BJ (cell line): ENCODE data around the gene RPUSD4. TPM values are rescaled to one million over a fixed set of nuclear protein-coding genes. Genes with fewer than 3 reads are reported as not detected.
A peak's percentile ranks its signal among the peaks of the same experiment; 100 is the strongest.
"Not testable (repeated sequence)": the region's sequence is repeated elsewhere in the genome, so short reads cannot be mapped to it uniquely, and the experiment has no call there.

Experiments used
- CTCF ChIA-PET: fragments of 350-600 bp; formaldehyde crosslinking; extraction: SDS; loops from one replicate; lab custom pipeline; 2021; ENCODE audit warnings: antibody characterized with exemption, inconsistent platforms; lab: Yijun Ruan, JAX
- POLR2A ChIA-PET: fragments of 300-600 bp; sonication (Branson Sonifier 250); formaldehyde crosslinking; extraction: SDS; loops from one replicate; lab custom pipeline; 2021; ENCODE audit warnings: antibody characterized with exemption; lab: Charles Lee
- DNase-seq: peaks from one replicate; pipeline ENCODE4 v3.0.0-alpha.2; 2011; ENCODE audit warnings: low read depth
- H3K27me3 ChIP-seq: 2 replicates; pipeline ENCODE4 v1.6.0; 2011; ENCODE audit warnings: low read length; ENCODE audit not compliant: control insufficient read depth, insufficient read depth
- H3K36me3 ChIP-seq: 2 replicates; pipeline ENCODE4 v1.5.1; 2011; ENCODE audit warnings: low read length; ENCODE audit not compliant: control insufficient read depth, insufficient read depth
- H3K4me3 ChIP-seq: 2 replicates; pipeline ENCODE4 v1.5.1; 2011; ENCODE audit warnings: low read depth, mild to moderate bottlenecking, control low read depth, low read length
- polyA minus RNA-seq: library from RNA; depleted of rRNA, polyadenylated mRNA; stranded (reverse); fragments of >200 nt; gene quantifications from 2 replicates; pipeline ENCODE4 v1.2.3, GENCODE V29; 2011; rRNA and poly(A)+ RNA removed
- polyA plus RNA-seq: library from polyadenylated mRNA; depleted of rRNA; stranded (reverse); fragments of >200 nt; gene quantifications from 2 replicates; pipeline ENCODE4 v1.2.3, GENCODE V29; 2011; rRNA removed
- TF ChIP-seq, protein P1 (sequence below): IDR thresholded peaks from 2 replicates; pipeline ENCODE4 v1.5.1; 2011; ENCODE audit warnings: low read depth, mild to moderate bottlenecking, control low read depth, inconsistent platforms, low read length, moderate library complexity; ENCODE audit not compliant: insufficient read depth

RPUSD4 gene, protein sequence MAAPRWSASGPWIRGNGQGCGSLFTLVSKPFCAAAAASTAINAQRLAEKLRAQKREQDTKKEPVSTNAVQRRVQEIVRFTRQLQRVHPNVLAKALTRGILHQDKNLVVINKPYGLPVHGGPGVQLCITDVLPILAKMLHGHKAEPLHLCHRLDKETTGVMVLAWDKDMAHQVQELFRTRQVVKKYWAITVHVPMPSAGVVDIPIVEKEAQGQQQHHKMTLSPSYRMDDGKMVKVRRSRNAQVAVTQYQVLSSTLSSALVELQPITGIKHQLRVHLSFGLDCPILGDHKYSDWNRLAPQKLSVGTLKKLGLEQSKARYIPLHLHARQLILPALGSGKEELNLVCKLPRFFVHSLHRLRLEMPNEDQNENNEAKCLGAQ
- polyA plus RNA-seq (18.9 and 31.8 TPM in 2 replicates), polyA minus RNA-seq (24.2 and 46.9 TPM in 2 replicates)

DNA sequence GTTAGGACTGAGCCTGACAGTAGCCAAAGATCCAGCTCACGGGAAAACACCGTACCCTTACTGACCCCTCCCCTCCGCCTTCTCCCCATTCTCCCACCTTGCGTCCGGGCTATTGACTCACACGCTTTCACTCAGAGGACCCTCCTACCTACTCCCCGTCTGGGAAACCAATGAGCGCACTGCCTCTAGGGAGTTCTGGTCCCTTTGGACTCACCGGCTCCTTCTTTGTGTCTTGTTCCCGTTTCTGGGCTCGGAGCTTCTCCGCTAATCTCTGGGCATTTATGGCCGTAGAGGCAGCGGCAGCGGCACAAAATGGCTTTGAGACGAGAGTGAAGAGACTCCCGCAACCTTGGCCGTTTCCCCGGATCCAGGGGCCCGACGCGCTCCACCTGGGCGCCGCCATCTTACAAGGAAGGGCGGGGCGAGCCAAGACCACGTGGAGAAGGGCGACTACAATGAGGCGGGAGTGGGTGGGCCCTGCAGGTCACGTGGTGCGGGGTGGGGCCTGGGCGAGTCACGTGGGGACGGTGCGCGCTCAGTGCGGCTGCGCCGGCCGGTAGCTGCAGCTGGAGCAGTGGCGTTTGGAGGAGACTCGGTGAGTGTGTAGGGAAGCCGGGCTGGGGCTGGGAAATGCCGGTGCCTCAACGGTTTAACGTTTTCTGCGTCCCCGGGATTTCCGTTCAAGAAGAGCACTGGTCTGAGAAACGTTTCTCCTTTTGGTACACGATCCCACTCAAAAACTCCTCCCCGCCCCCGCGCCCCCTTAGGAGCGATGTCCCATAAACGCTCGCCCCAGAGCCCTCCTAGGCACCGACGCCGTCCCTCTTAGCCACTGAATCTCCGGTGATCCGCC is at the start of gene RPUSD4, which contains the start of gene FAM118B:
TSS of gene RPUSD4 (minus strand) at position 415 of the 853 bp plus-strand sequence. CDS start at position 403, 12 bp downstream.
TSS of gene FAM118B (plus strand) at position 547 of the 853 bp plus-strand sequence. CDS start 23,220 bp downstream, outside the sequence.
- CTCF ChIA-PET, result interaction anchor here (0.6 kb wide), 1 partner anchor 174 kb away, joined by 3 read pairs; no protein-coding TSS in a partner anchor

DNA sequence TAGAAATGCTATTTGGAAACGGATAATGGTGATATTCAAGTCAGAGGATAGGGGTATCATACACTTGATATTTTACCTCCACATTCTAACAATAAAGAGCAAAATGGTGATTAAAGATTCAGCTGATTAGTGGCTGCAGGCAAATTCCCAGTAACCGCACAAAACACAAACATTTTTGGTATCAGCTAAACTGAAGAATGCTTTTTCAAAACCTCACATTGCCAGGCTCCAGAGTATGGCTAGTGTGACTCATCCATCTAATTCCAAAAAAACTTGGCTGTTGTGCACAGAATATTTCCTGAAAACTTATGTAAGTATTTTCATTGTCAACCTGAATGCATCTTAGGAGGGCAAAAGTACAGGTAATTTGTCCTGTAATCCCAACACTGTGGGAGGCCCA is 46.3 kb upstream of the RPUSD4 start:
- H3K36me3 ChIP-seq, result peaks cover 7% of the 10 kb centered on the region
- POLR2A ChIA-PET, result no interaction called here
- CTCF ChIA-PET, result interaction anchor here (1.1 kb wide), 1 partner anchor 11 kb away, joined by 3 read pairs; the partner anchor contains the start of genes FOXRED1 and SRPRA
- no peaks in the 10 kb centered on the region for H3K27me3 ChIP-seq
- TF ChIP-seq, protein P1, sequence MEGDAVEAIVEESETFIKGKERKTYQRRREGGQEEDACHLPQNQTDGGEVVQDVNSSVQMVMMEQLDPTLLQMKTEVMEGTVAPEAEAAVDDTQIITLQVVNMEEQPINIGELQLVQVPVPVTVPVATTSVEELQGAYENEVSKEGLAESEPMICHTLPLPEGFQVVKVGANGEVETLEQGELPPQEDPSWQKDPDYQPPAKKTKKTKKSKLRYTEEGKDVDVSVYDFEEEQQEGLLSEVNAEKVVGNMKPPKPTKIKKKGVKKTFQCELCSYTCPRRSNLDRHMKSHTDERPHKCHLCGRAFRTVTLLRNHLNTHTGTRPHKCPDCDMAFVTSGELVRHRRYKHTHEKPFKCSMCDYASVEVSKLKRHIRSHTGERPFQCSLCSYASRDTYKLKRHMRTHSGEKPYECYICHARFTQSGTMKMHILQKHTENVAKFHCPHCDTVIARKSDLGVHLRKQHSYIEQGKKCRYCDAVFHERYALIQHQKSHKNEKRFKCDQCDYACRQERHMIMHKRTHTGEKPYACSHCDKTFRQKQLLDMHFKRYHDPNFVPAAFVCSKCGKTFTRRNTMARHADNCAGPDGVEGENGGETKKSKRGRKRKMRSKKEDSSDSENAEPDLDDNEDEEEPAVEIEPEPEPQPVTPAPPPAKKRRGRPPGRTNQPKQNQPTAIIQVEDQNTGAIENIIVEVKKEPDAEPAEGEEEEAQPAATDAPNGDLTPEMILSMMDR, result no peak
- peak; percentile 30 for DNase-seq
- no peak overlapping the region for H3K4me3 ChIP-seq

More for the DNA sequence above, at the start of gene RPUSD4, which contains the start of gene FAM118B:
- DNase-seq, result peak; percentile 82
- H3K4me3 ChIP-seq, result peak within 1 kb of the TSS; percentile 68
- POLR2A ChIA-PET, result no interaction called here
- H3K36me3 ChIP-seq, result peaks cover 2% of the 10 kb centered on the region
- TF ChIP-seq, protein P1, result no peak
- no peaks in the 10 kb centered on the region for H3K27me3 ChIP-seq

DNA sequence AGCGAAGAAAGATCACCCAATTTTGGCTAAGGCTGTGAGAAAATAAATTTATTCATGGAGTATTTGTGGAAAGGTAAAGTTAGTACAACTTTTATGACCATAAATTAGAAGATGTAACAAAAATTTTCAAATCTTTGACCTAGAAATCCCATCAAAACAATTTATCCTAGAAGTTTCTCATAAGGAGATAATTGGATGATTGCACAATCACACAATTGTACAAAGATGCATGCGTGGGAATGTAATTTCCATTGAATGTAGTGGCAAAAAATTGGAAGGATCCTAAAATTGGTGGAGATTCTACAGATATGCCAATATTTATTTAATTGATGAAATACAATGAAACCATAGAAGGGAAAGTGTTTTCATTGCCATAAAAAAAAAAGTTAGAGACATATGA is 45.7 kb upstream of the RPUSD4 start:
- DNase-seq, result no peak
- CTCF ChIA-PET, result interaction anchor here (0.6 kb wide), 2 partner anchors 261 to 1421 kb away, joined by 3 read pairs; no protein-coding TSS in a partner anchor

DNA sequence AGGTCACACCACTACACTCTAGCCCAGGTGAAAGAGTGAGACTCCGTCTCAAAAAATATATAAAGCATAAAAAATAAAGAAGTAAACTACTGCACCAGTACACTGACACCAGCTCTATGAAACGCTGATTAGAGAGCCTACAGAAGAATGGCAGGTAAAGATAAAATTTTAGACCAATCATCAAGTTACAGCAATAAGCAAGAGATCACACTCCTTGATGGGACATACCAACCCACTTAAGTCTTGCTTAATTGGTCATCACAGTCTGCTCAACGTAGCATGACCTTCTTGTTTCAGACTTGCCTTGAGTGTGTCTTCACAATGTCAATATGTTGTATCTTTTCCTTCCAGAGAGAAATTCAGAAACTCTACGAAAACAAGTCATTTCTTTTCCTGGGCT is 44.8 kb upstream of the RPUSD4 start:
- CTCF ChIA-PET, result no interaction called here
- TF ChIP-seq, protein P1, result no peak
- Histone ChIP-seq H3K36me3 (peaks cover 5% of the 10 kb centered on the region; the same call in 1 of the 2 replicates), H3K4me3 (no peak overlapping the region), H3K27me3 (no peaks in the 10 kb centered on the region)
- DNase-seq, result no peak
- POLR2A ChIA-PET, result no interaction called here

More for the DNA sequence above, 45.7 kb upstream of the RPUSD4 start:
- Histone ChIP-seq H3K36me3 (peaks cover 6% of the 10 kb centered on the region), H3K4me3 (no peak overlapping the region), H3K27me3 (no peaks in the 10 kb centered on the region)
- POLR2A ChIA-PET, result no interaction called here
- TF ChIP-seq, protein P1, result no peak

DNA sequence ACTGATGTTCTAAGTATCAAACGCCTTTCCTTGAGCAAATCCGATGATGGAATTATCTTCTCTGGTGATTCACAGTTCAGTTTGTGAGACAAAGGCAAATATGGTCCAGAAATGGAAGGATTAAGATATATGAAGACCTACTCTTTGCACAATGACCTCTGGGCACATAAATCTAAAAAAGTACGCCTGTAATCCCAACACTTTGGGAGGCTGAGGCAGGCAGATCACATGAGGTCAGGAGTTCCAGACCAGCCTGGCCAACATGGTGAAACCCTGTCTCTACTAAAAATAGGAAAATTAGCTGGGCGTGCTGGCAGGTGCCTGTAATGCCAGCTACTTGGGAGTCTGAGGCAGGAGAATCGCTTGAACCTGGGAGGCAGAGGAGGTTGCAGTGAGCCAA is 44.1 kb upstream of the RPUSD4 start:
- POLR2A ChIA-PET, DNase-seq, H3K4me3 ChIP-seq, H3K27me3 ChIP-seq, H3K36me3 ChIP-seq: not testable (repeated sequence)
- CTCF ChIA-PET, result interaction anchor here (1.1 kb wide), 1 partner anchor 9 kb away, joined by 3 read pairs; no protein-coding TSS in a partner anchor
